Measurements from ENCODE around the gene KL. TPM values are rescaled to one million over a fixed set of nuclear protein-coding genes. Genes with fewer than 3 reads are reported as not detected.

The KL gene
- total RNA-seq, 1 donor from 2014 or later: 3.6 TPM

GRCh38 chr13:33107361-33107760 lies 91.1 kb downstream of the KL start:
- TF ChIP-seq CTCF (conservative IDR thresholded peaks at IDR 0.05): no peak
- no peak for DNase-seq (ENCODE audit: extremely low spot score, unreplicated experiment)
- Mint-ChIP-seq H3K9me3 (no peaks in the 10 kb centered on the region), H3K27me3 (no peaks in the 10 kb centered on the region), H3K36me3 (peaks cover 20% of the 10 kb centered on the region), H3K27ac (no peak overlapping the region), H3K4me1 (ENCODE audit: unreplicated experiment) (peaks cover 15% of the 10 kb centered on the region), H3K4me3 (no peak overlapping the region)

GRCh38 chr13:33108620-33109019 lies 92.4 kb downstream of the KL start:
- H3K9me3 Mint-ChIP-seq: no peaks in the 10 kb centered on the region
- H3K36me3 Mint-ChIP-seq: peaks cover 25% of the 10 kb centered on the region

GRCh38 chr13:33109271-33109697 lies 93.1 kb downstream of the KL start:
- DNase-seq (ENCODE audit: extremely low spot score, unreplicated experiment): no peak

More at GRCh38 chr13:33108620-33109019, 92.4 kb downstream of the KL start:
- Mint-ChIP-seq H3K27me3 (no peaks in the 10 kb centered on the region), H3K27ac (no peak overlapping the region), H3K4me3 (no peak overlapping the region), H3K4me1 (ENCODE audit: unreplicated experiment) (peaks cover 20% of the 10 kb centered on the region)
- TF ChIP-seq CTCF (conservative IDR thresholded peaks at IDR 0.05): no peak
- DNase-seq (ENCODE audit: extremely low spot score, unreplicated experiment): no peak

GRCh38 chr13:33109801-33110200 lies 93.6 kb downstream of the KL start:
- H3K4me3 Mint-ChIP-seq: no peak overlapping the region
- H3K4me1 Mint-ChIP-seq (ENCODE audit: unreplicated experiment): peaks cover 20% of the 10 kb centered on the region
- H3K9me3 Mint-ChIP-seq: no peaks in the 10 kb centered on the region
- H3K27me3 Mint-ChIP-seq: no peaks in the 10 kb centered on the region
- peaks cover 25% of the 10 kb centered on the region for H3K36me3 Mint-ChIP-seq
- no peak for TF ChIP-seq CTCF (conservative IDR thresholded peaks at IDR 0.05)
- DNase-seq (ENCODE audit: extremely low spot score, unreplicated experiment): no peak
- H3K27ac Mint-ChIP-seq: no peak overlapping the region

More at GRCh38 chr13:33109271-33109697, 93.1 kb downstream of the KL start:
- no peaks in the 10 kb centered on the region for H3K27me3 Mint-ChIP-seq
- peaks cover 25% of the 10 kb centered on the region for H3K36me3 Mint-ChIP-seq
- no peaks in the 10 kb centered on the region for H3K9me3 Mint-ChIP-seq
- no peak overlapping the region for H3K27ac Mint-ChIP-seq
- no peak overlapping the region for H3K4me3 Mint-ChIP-seq
- H3K4me1 Mint-ChIP-seq (ENCODE audit: unreplicated experiment): peaks cover 20% of the 10 kb centered on the region
- no peak for TF ChIP-seq CTCF (conservative IDR thresholded peaks at IDR 0.05)

- TF ChIP-seq CTCF (conservative IDR thresholded peaks at IDR 0.05): no peak
- H3K4me1 Mint-ChIP-seq (ENCODE audit: unreplicated experiment): peaks cover 20% of the 10 kb centered on the region
- no peak for DNase-seq (ENCODE audit: extremely low spot score, unreplicated experiment)
- no peak overlapping the region for H3K27ac Mint-ChIP-seq
- peaks cover 25% of the 10 kb centered on the region for H3K36me3 Mint-ChIP-seq
- no peak overlapping the region for H3K4me3 Mint-ChIP-seq
- no peaks in the 10 kb centered on the region for H3K9me3 Mint-ChIP-seq
- H3K27me3 Mint-ChIP-seq: no peaks in the 10 kb centered on the region
Measured at GRCh38 chr13:33110386-33110712, 94.1 kb downstream of the KL start.
